CD14-positive monocyte (primary cell): ENCODE data around the gene SLC46A3. TPM values are rescaled to one million over a fixed set of nuclear protein-coding genes. Genes with fewer than 3 reads are reported as not detected.

ENCODE experiments used
- DNase-seq, 3 donors: peaks; one replicate each; pipeline ENCODE4 v3.0.0-alpha.2; 2011 to 2022
- H2AFZ ChIP-seq: 2 replicates; pipeline ENCODE4 v1.6.0; 2012; ENCODE audit warnings: mild to moderate bottlenecking, low read depth, low read length, inconsistent platforms; ENCODE audit not compliant: insufficient read depth, poor library complexity, severe bottlenecking
- H3K27ac ChIP-seq, 2 donors: 1 replicate in 1 of 2; 2 replicates in 1 of 2; pipeline ENCODE4 v1.5.1; 2012 to 2013; ENCODE audit warnings: low read length in 2 of 2, control low read depth in 1 of 2, inconsistent platforms in 1 of 2, low read depth in 1 of 2, mild to moderate bottlenecking in 1 of 2
- H3K27me3 ChIP-seq, 2 donors: one replicate each; pipeline versions ENCODE4 v1.6.0 to v1.6.1; 2011 to 2013; ENCODE audit warnings: low read length in 2 of 2; ENCODE audit not compliant: control insufficient read depth in 2 of 2, insufficient read depth in 2 of 2
- H3K36me3 ChIP-seq, 2 donors: replicated peaks in 1 of 2; 1 replicate in 1 of 2; 2 replicates in 1 of 2; pipeline versions ENCODE4 v1.5.1 to v1.6.1; 2012 to 2013; ENCODE audit warnings: low read length in 2 of 2, control low read depth in 1 of 2, inconsistent platforms in 1 of 2, mild to moderate bottlenecking in 1 of 2; ENCODE audit not compliant: insufficient read depth in 2 of 2, control insufficient read depth in 1 of 2
- H3K4me1 ChIP-seq, 2 donors: 1 replicate in 1 of 2; 2 replicates in 1 of 2; pipeline versions ENCODE4 v1.5.1 to v1.6.1; 2012 to 2013; ENCODE audit warnings: low read length in 2 of 2, control low read depth in 1 of 2, inconsistent platforms in 1 of 2, mild to moderate bottlenecking in 1 of 2, moderate library complexity in 1 of 2; ENCODE audit not compliant: insufficient read depth in 2 of 2, control insufficient read depth in 1 of 2
- H3K4me2 ChIP-seq: replicated peaks from 2 replicates; pipeline ENCODE3; 2012; ENCODE audit warnings: low read length, moderate library complexity, mild to moderate bottlenecking; ENCODE audit not compliant: poor library complexity, severe bottlenecking; ENCODE audit errors: extremely low read depth
- H3K4me3 ChIP-seq, 3 experiments: fragments of 200-600 bp in 1 of 3; sonication (generic) in 1 of 3; replicated peaks in 1 of 3; 1 replicate in 2 of 3; 2 replicates in 1 of 3; pipeline ENCODE4 v1.5.1; 2011 to 2013; ENCODE audit warnings: low read length in 3 of 3, mild to moderate bottlenecking in 3 of 3, control low read depth in 2 of 3, low read depth in 2 of 3, inconsistent platforms in 1 of 3, moderate library complexity in 1 of 3
- H3K79me2 ChIP-seq: 2 replicates; pipeline ENCODE4 v1.6.0; 2012; ENCODE audit warnings: mild to moderate bottlenecking, control low read depth, inconsistent platforms, low read length, moderate library complexity; ENCODE audit not compliant: insufficient read depth
- H3K9ac ChIP-seq: 2 replicates; pipeline ENCODE4 v1.6.0; 2017; ENCODE audit warnings: low read length, mild to moderate bottlenecking; ENCODE audit not compliant: insufficient read depth, poor library complexity, severe bottlenecking
- H3K9me3 ChIP-seq, 2 donors: replicated peaks in 1 of 2; 1 replicate in 1 of 2; 2 replicates in 1 of 2; pipeline versions ENCODE4 v1.5.1 to v1.6.1; 2012 to 2013; ENCODE audit warnings: low read length in 2 of 2, control low read depth in 1 of 2; ENCODE audit not compliant: control insufficient read depth in 1 of 2, insufficient read depth in 1 of 2
- H4K20me1 ChIP-seq: 2 replicates; pipeline ENCODE4 v1.6.0; 2012; ENCODE audit warnings: mild to moderate bottlenecking, low read length, control low read depth, moderate library complexity; ENCODE audit not compliant: insufficient read depth
- H3K27ac Mint-ChIP-seq, 7 donors: one replicate each; pipeline ENCODE4 v1.8.0; 2020; ENCODE audit warnings: mild to moderate bottlenecking in 7 of 7, mixed read lengths in 7 of 7, moderate library complexity in 6 of 7, inconsistent platforms in 2 of 7
- H3K27me3 Mint-ChIP-seq, 3 donors: one replicate each; pipeline ENCODE4 v1.8.0; 2021 to 2022; ENCODE audit warnings: low read depth in 3 of 3, mild to moderate bottlenecking in 3 of 3, mixed read lengths in 3 of 3, moderate library complexity in 3 of 3, inconsistent platforms in 1 of 3
- H3K36me3 Mint-ChIP-seq, 2 donors: one replicate each; pipeline ENCODE4 v1.8.0; 2020; ENCODE audit warnings: mixed read lengths in 2 of 2, inconsistent platforms in 1 of 2, mild to moderate bottlenecking in 1 of 2
- H3K4me1 Mint-ChIP-seq: one replicate; pipeline ENCODE4 v1.8.0; 2020; ENCODE audit warnings: mild to moderate bottlenecking, mixed read lengths
- H3K4me3 Mint-ChIP-seq, 2 donors: one replicate each; pipeline ENCODE4 v1.8.0; 2020; ENCODE audit warnings: mild to moderate bottlenecking in 2 of 2, mixed read lengths in 2 of 2, moderate library complexity in 1 of 2
- H3K9me3 Mint-ChIP-seq, 7 donors: one replicate each; pipeline ENCODE4 v1.8.0; 2020 to 2022; ENCODE audit warnings: mixed read lengths in 7 of 7, mild to moderate bottlenecking in 6 of 7, moderate library complexity in 6 of 7, inconsistent platforms in 2 of 7
- CTCF ChIP-seq: fragments of 200-600 bp; IDR thresholded peaks from one replicate; pipeline ENCODE4 v1.8.0; 2022; ENCODE audit warnings: antibody characterized with exemption, mild to moderate bottlenecking
- WGBS: methylation state at CpG from one replicate; pipeline ENCODE4 v1.1.5; 2013; ENCODE audit warnings: missing lambda C conversion rate; ENCODE audit not compliant: insufficient coverage; 5-methylcytosine and 5-hydroxymethylcytosine counted together
- intact Hi-C, 2 donors: fragments of 100-400 bp; cut with micrococcal nuclease; formaldehyde crosslinking; loops; one replicate each; pipeline versions ENCODE4 v1.15.0 to v1.15.1; 2023
- polyA minus RNA-seq: library from RNA; depleted of rRNA, polyadenylated mRNA; stranded (reverse); fragments of >200 nt; gene quantifications from 2 replicates; pipeline ENCODE4 v1.2.3, GENCODE V29; 2012
- polyA plus RNA-seq, 3 donors: library from polyadenylated mRNA; depleted of rRNA in 1 of 3; unstranded in 2 of 3; stranded (reverse) in 1 of 3; fragments of 300-500 nt in 2 of 3; fragments of >200 nt in 1 of 3; fragmentation: Illumina TruSeq in 2 of 3; gene quantifications; 1 replicate in 2 of 3; 2 replicates in 1 of 3; pipeline ENCODE4 v1.2.3, GENCODE V29; 2012 to 2021
- total RNA-seq, 12 experiments: library from RNA in 1 of 12; stranded (reverse) in 1 of 12; fragments of 120-200 nt in 1 of 12; gene quantifications; one replicate each; pipeline ENCODE4 v1.2.4 and lab custom pipeline; 2013 to 2026; ENCODE audit warnings: mixed read lengths in 6 of 12, inconsistent platforms in 1 of 12

SLC46A3 gene
- 15.2 TPM for total RNA-seq (2013)
- polyA plus RNA-seq (10 to 100 TPM in 2 of 3 donors, 1 to 10 TPM in 1; 8.2 to 21.1 (median 13.8) TPM), polyA minus RNA-seq (9.1 and 16.0 TPM in 2 replicates), total RNA-seq (lab: John Stamatoyannopoulos, UW) (0.52 to 17.6 (median 10.1) reads per million in 11 experiments)

- no peak for TF ChIP-seq CTCF
- Mint-ChIP-seq H3K36me3 (peaks cover 12 to 20% of the 10 kb centered on the region in 2 donors), H3K4me3 (peak within 1 kb of the TSS; percentile 87 to 98), H3K4me1 (peaks cover 27% of the 10 kb centered on the region), H3K27me3 (peaks cover 2 to 5% (median 3%) of the 10 kb centered on the region in 3 donors), H3K27ac (peak within 1 kb of the TSS; percentile 91 to 98 (median 97)), H3K9me3 (no peaks in the 10 kb centered on the region)
- peak; percentile 98 for DNase-seq
- Histone ChIP-seq H3K4me2 (peak within 1 kb of the TSS; percentile 83), H3K9ac (peak within 1 kb of the TSS; percentile 93), H3K27ac (peak within 1 kb of the TSS; percentile 97 to 100), H3K9me3 (no peaks in the 10 kb centered on the region), H3K27me3 (no peaks in the 10 kb centered on the region), H2AFZ (peak within 1 kb of the TSS; percentile 89), H3K79me2 (peaks cover 6% of the 10 kb centered on the region), H4K20me1 (no peaks in the 10 kb centered on the region), H3K4me3 (peak within 1 kb of the TSS; percentile 78 to 89 (median 80)), H3K36me3 (peaks cover 2 to 4% of the 10 kb centered on the region in 2 donors), H3K4me1 (peaks cover 24 to 27% of the 10 kb centered on the region in 2 donors)
- intact Hi-C loops, result loop anchor here in 1 of 2 donors (5.0 to 10.0 kb wide), 2 partner anchors 46 to 64 kb away; partner anchors contain the start of gene POMP
- WGBS, result under 1% methylated on average over 75 of the region's 78 CpGs
Measured at GRCh38 chr13:28718543-28719226, at the start of gene SLC46A3. TSS of gene SLC46A3 (minus strand) at chr13:28718970. CDS start at chr13:28717998, 972 bp downstream.

GRCh38 chr13:28763887-28764286 is 45.1 kb upstream of the SLC46A3 start:
- H3K36me3 Mint-ChIP-seq, result no peaks in the 10 kb centered on the region
- no peak overlapping the region for H3K4me3 Mint-ChIP-seq
- peaks cover 9% of the 10 kb centered on the region in 2 donors for H3K9me3 ChIP-seq
- no peaks in the 10 kb centered on the region for H3K27me3 ChIP-seq
- no peak overlapping the region for H2AFZ ChIP-seq
- no peaks in the 10 kb centered on the region for H3K4me1 Mint-ChIP-seq
- peaks cover 0 to 1% (median 0%) of the 10 kb centered on the region in 3 donors for H3K27me3 Mint-ChIP-seq
- H3K79me2 ChIP-seq, result no peaks in the 10 kb centered on the region
- no peak for TF ChIP-seq CTCF
- H3K4me1 ChIP-seq, result no peaks in the 10 kb centered on the region
- H3K27ac Mint-ChIP-seq, result no peak overlapping the region
- H3K27ac ChIP-seq, result no peak overlapping the region
- H3K4me3 ChIP-seq, result no peak overlapping the region
- DNase-seq, result no peak
- no peaks in the 10 kb centered on the region for H4K20me1 ChIP-seq
- H3K4me2 ChIP-seq, result no peak overlapping the region
- H3K9ac ChIP-seq, result no peak overlapping the region
- H3K9me3 Mint-ChIP-seq, result peaks cover 6 to 21% (median 12%) of the 10 kb centered on the region in 7 donors
- WGBS, result no CpG with 5 or more reads among the region's 4 CpGs
- no peaks in the 10 kb centered on the region for H3K36me3 ChIP-seq
- intact Hi-C loops, result no loop called here
